ENCODE data around the gene NODAL. TPM values are rescaled to one million over a fixed set of nuclear protein-coding genes. Genes with fewer than 3 reads are reported as not detected.

NODAL gene
- total RNA-seq, 1 donor from 2014 or later, result 0.08 TPM

- no peaks in the 10 kb centered on the region for H3K27me3 ChIP-seq (ENCODE audit: control insufficient read depth, insufficient read depth, low read length)
- no peak for DNase-seq (ENCODE audit: low read depth)
- H3K4me3 ChIP-seq (ENCODE audit: low read depth, low read length), result no peak overlapping the region
- H3K36me3 ChIP-seq (ENCODE audit: control insufficient read depth, insufficient read depth, low read length), result peaks cover 1% of the 10 kb centered on the region
- TF ChIP-seq CTCF (IDR thresholded peaks at IDR 0.05; ENCODE audit: insufficient read depth, low read length, poor library complexity, severe bottlenecking), result no peak
Observed at GRCh38 chr10:70409772-70410171, 31.7 kb downstream of the NODAL start.

DNA sequence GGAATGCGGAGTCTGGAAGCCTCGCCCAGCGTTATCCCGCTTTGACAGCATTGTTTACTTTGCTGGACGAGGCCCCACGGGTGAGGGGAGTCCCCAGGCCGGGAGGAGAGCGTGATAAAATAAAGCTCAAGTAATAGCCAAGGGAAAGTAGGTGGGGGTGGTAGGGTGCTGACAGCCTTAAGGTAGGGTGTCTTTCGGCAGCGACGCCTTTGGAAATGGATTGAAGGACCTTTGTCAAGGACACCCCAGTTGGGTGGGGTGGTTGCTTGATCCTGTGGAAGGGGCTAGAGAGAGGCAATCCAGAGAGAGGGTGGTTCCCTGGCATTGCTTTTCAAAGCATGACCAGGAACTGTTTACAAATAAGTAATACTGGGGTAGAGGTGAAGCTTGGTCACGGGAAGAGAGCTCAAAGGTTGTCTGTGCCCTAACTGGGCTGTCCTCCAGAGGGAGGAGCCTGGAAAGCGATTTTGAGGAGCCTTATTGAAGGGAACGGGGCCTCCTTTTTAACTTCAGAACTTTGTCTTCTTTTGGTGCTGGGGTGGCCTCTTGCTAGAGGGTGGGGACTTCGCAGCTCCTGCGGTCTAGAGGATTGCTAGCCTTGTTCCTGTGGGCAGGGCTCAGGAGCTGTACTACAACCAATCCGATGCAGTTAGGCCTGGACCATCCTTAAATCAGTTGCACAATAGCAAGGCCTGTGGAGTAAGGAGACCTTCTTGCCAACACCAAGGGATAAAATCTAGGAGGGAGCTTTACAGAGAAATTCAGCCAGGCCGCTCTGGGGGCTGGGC is 36.2 kb downstream of the NODAL start:
- TF ChIP-seq CTCF (IDR thresholded peaks at IDR 0.05; ENCODE audit: insufficient read depth, low read length, poor library complexity, severe bottlenecking), result peak; percentile 6
- DNase-seq (ENCODE audit: low read depth), result peak; percentile 56
- Histone ChIP-seq H3K4me3 (ENCODE audit: low read depth, low read length) (peak overlapping the region; percentile 93), H3K27me3 (ENCODE audit: control insufficient read depth, insufficient read depth, low read length) (no peaks in the 10 kb centered on the region), H3K36me3 (ENCODE audit: control insufficient read depth, insufficient read depth, low read length) (peaks cover 1% of the 10 kb centered on the region)

DNA sequence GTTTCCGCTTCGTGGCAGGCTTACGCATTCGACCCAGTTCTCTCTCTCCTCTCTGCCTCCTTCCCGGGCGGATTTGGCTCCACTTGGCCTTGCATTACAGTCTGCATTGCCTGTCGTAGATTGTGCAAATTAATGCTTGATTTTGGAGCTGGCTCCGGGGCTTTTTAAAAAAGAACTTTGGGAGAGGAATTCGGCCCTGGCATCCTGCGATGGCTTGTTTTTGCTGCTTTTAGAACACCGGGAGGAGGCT is 36.8 kb downstream of the NODAL start:
- Histone ChIP-seq H3K36me3 (ENCODE audit: control insufficient read depth, insufficient read depth, low read length) (peaks cover 1% of the 10 kb centered on the region), H3K27me3 (ENCODE audit: control insufficient read depth, insufficient read depth, low read length) (no peaks in the 10 kb centered on the region), H3K4me3 (ENCODE audit: low read depth, low read length) (peak overlapping the region; percentile 93)
- TF ChIP-seq CTCF (IDR thresholded peaks at IDR 0.05; ENCODE audit: insufficient read depth, low read length, poor library complexity, severe bottlenecking), result no peak
- DNase-seq (ENCODE audit: low read depth), result no peak

GRCh38 chr10:70404036-70404786 is 37.3 kb downstream of the NODAL start, which contains the start of gene EIF4EBP2:
EIF4EBP2 (plus strand) TSS chr10:70404145; CDS start chr10:70404402, 257 bp downstream.
- no peak for TF ChIP-seq CTCF (IDR thresholded peaks at IDR 0.05; ENCODE audit: insufficient read depth, low read length, poor library complexity, severe bottlenecking)
- H3K36me3 ChIP-seq (ENCODE audit: control insufficient read depth, insufficient read depth, low read length), result peaks cover 1% of the 10 kb centered on the region
- peak within 1 kb of the TSS; percentile 93 for H3K4me3 ChIP-seq (ENCODE audit: low read depth, low read length)
- DNase-seq (ENCODE audit: low read depth), result peak; percentile 71
- H3K27me3 ChIP-seq (ENCODE audit: control insufficient read depth, insufficient read depth, low read length), result no peaks in the 10 kb centered on the region

DNA sequence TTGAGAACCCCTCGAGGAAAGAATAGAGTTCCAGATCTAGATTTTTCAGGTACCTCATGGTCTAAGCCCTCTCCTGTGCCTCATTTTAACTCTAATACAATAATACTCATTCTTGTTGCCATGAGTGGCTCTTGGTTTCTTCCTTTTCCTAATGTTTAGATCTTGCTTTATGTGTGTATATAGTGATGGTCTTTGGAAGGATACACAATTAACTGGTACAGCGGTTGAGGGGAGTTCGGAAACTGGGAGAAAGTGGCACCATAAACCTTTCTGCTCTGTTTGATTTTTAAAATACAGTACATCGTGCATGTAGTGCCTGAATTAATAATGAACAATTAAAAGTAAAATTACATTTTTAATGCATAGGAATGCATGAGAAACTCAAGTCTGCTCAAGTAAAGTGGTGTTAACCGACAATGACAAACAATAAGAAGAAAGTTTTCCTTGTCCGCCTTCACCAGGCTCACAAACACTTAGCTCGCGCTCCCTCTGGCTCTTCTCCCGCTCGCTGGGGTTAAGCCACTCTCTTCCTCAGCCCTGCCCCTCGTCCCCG is 37.9 kb downstream of the NODAL start:
- Histone ChIP-seq H3K36me3 (ENCODE audit: control insufficient read depth, insufficient read depth, low read length) (no peaks in the 10 kb centered on the region), H3K27me3 (ENCODE audit: control insufficient read depth, insufficient read depth, low read length) (no peaks in the 10 kb centered on the region), H3K4me3 (ENCODE audit: low read depth, low read length) (peak overlapping the region; percentile 25)
- no peak for DNase-seq (ENCODE audit: low read depth)
- TF ChIP-seq CTCF (IDR thresholded peaks at IDR 0.05; ENCODE audit: insufficient read depth, low read length, poor library complexity, severe bottlenecking), result no peak

Measured in kidney epithelial cell (primary cell).